ENCODE measurements around the gene SLC2A4. TPM values are rescaled to one million over a fixed set of nuclear protein-coding genes. Genes with fewer than 3 reads are reported as not detected.

Gene SLC2A4
- under 0.01 and 0.13 TPM in 2 replicates for total RNA-seq

DNA sequence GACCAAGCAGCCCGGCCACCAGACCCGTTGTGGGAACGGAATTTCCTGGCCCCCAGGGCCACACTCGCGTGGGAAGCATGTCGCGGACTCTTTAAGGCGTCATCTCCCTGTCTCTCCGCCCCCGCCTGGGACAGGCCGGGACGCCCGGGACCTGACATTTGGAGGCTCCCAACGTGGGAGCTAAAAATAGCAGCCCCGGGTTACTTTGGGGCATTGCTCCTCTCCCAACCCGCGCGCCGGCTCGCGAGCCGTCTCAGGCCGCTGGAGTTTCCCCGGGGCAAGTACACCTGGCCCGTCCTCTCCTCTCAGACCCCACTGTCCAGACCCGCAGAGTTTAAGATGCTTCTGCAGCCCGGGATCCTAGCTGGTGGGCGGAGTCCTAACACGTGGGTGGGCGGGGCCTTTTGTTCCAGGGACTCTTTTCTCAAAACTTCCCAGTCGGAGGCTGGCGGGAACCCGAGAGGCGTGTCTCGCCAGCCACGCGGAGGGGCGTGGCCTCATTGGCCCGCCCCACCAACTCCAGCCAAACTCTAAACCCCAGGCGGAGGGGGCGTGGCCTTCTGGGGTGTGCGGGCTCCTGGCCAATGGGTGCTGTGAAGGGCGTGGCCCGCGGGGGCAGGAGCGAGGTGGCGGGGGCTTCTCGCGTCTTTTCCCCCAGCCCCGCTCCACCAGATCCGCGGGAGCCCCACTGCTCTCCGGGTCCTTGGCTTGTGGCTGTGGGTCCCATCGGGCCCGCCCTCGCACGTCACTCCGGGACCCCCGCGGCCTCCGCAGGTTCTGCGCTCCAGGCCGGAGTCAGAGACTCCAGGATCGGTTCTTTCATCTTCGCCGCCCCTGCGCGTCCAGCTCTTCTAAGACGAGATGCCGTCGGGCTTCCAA lies at the start of gene SLC2A4:
Gene SLC2A4 (plus strand): TSS at position 645 of the 879 bp plus-strand sequence. CDS start 217 bp downstream, at position 862.
- TF ChIP-seq, protein P1, sequence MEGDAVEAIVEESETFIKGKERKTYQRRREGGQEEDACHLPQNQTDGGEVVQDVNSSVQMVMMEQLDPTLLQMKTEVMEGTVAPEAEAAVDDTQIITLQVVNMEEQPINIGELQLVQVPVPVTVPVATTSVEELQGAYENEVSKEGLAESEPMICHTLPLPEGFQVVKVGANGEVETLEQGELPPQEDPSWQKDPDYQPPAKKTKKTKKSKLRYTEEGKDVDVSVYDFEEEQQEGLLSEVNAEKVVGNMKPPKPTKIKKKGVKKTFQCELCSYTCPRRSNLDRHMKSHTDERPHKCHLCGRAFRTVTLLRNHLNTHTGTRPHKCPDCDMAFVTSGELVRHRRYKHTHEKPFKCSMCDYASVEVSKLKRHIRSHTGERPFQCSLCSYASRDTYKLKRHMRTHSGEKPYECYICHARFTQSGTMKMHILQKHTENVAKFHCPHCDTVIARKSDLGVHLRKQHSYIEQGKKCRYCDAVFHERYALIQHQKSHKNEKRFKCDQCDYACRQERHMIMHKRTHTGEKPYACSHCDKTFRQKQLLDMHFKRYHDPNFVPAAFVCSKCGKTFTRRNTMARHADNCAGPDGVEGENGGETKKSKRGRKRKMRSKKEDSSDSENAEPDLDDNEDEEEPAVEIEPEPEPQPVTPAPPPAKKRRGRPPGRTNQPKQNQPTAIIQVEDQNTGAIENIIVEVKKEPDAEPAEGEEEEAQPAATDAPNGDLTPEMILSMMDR (IDR thresholded peaks at IDR 0.05; ENCODE audit: insufficient read depth, low read length, severe bottlenecking), result no peak
- FAIRE-seq (no peak), DNase-seq (ENCODE audit: low read depth) (peak; percentile 90)
- no peaks in the 10 kb centered on the region for H3K36me3 ChIP-seq (ENCODE audit: control insufficient read depth, insufficient read depth, low read length)
- peaks cover 5% of the 10 kb centered on the region for H3K27me3 ChIP-seq (ENCODE audit: control insufficient read depth, insufficient read depth, low read length)
- H3K4me3 ChIP-seq (ENCODE audit: low read depth, low read length), result peak within 1 kb of the TSS; percentile 39

DNA sequence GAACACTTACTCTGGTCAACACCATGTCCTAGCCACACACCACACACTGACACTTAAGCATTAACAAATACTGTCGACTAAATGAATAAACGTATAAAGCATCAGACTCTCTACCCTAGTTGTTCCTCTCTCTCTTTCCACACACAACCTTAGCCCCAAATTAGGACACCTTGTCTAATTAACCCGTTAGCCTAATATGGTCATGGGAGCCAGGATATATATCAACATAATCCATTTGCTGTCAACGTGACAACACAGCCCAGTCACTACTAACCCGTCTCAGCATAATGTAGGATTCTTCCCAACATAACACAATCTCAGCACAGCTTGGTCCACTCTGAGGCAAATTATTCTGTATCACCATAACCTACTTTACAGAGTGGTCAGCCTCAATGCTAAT lies 49.4 kb upstream of the SLC2A4 start:
- Histone ChIP-seq H3K27me3 (ENCODE audit: control insufficient read depth, insufficient read depth, low read length) (no peaks in the 10 kb centered on the region), H3K36me3 (ENCODE audit: control insufficient read depth, insufficient read depth, low read length) (peaks cover 24% of the 10 kb centered on the region), H3K4me3 (ENCODE audit: low read depth, low read length) (no peak overlapping the region)
- FAIRE-seq, result no peak
- TF ChIP-seq, protein P1 (IDR thresholded peaks at IDR 0.05; ENCODE audit: insufficient read depth, low read length, severe bottlenecking), result no peak
- DNase-seq (ENCODE audit: low read depth), result no peak

DNA sequence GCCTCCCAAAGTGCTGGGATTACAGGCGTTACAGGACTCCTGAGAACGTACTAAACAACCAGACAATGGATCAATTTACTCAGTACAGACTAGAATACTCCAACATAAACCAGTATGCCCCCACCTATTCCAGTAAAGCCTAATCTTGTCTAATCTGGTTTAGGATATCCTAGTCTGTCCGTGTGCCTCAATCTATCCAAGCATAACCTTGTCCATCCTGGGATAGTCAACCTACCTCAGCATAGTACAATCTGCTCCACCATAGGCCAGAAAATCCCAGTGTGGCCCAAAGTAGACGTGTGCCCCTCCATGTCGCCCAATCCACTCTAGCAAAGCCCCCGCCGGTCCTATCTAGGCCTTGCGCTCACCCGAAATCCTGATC lies 47.8 kb upstream of the SLC2A4 start:
- H3K27me3 ChIP-seq (ENCODE audit: control insufficient read depth, insufficient read depth, low read length), result no peaks in the 10 kb centered on the region
- no peak for FAIRE-seq

DNA sequence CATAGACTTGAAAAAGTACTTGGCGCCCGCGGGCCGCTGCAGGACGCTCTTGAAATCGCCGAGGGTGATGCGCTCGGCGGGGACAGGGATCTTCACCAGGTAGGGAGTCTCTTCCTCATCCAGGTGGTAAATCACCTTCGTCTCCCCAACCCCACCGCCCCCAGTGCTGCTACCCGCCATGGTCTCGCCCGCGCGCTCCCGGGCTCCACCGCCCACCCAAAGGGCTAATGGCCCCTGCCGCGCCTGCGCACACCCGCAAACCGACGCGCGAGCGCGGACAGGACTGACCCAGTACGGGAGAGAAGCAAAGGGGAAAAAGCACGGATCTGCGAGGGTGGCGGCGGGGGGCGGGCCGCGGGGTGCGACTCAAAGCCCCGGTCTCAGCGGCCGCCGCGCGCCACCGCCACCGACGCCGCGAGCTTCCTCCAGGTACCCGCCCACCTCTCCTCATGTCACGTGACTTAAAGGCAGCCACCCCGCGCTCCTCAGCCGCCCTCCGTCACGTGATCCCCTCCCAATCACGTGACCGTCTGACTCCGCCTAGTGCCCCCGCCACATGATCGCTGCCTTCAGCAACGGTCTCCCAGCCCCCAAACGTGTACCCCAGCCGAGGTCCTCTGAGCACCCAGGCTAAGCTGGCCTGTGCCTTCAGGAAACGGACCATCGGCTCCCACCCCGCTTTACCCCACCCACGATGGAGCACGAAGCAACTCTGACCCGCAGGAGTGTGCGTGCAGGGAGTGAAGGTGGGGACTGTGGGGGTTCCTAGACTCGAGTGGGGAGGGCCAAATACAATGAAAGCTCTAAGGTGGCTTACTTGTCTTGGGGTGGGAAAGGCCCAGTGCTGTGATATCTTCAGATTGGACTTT lies 47.2 kb upstream of the SLC2A4 start, which contains the start of gene DVL2:
Gene DVL2 (minus strand): TSS at position 435 of the 869 bp plus-strand sequence. CDS start 255 bp downstream, at position 180.
- FAIRE-seq (no peak), DNase-seq (ENCODE audit: low read depth) (peak; percentile 83)
- Histone ChIP-seq H3K4me3 (ENCODE audit: low read depth, low read length) (peak within 1 kb of the TSS; percentile 85), H3K36me3 (ENCODE audit: control insufficient read depth, insufficient read depth, low read length) (peaks cover 16% of the 10 kb centered on the region), H3K27me3 (ENCODE audit: control insufficient read depth, insufficient read depth, low read length) (no peaks in the 10 kb centered on the region)
- TF ChIP-seq, protein P1 (IDR thresholded peaks at IDR 0.05; ENCODE audit: insufficient read depth, low read length, severe bottlenecking), result no peak

More for the DNA sequence above, 47.8 kb upstream of the SLC2A4 start:
- TF ChIP-seq, protein P1 (IDR thresholded peaks at IDR 0.05; ENCODE audit: insufficient read depth, low read length, severe bottlenecking), result no peak
- Histone ChIP-seq H3K4me3 (ENCODE audit: low read depth, low read length) (peak overlapping the region; percentile 85), H3K36me3 (ENCODE audit: control insufficient read depth, insufficient read depth, low read length) (peaks cover 19% of the 10 kb centered on the region)
- peak; percentile 27 for DNase-seq (ENCODE audit: low read depth)

DNA sequence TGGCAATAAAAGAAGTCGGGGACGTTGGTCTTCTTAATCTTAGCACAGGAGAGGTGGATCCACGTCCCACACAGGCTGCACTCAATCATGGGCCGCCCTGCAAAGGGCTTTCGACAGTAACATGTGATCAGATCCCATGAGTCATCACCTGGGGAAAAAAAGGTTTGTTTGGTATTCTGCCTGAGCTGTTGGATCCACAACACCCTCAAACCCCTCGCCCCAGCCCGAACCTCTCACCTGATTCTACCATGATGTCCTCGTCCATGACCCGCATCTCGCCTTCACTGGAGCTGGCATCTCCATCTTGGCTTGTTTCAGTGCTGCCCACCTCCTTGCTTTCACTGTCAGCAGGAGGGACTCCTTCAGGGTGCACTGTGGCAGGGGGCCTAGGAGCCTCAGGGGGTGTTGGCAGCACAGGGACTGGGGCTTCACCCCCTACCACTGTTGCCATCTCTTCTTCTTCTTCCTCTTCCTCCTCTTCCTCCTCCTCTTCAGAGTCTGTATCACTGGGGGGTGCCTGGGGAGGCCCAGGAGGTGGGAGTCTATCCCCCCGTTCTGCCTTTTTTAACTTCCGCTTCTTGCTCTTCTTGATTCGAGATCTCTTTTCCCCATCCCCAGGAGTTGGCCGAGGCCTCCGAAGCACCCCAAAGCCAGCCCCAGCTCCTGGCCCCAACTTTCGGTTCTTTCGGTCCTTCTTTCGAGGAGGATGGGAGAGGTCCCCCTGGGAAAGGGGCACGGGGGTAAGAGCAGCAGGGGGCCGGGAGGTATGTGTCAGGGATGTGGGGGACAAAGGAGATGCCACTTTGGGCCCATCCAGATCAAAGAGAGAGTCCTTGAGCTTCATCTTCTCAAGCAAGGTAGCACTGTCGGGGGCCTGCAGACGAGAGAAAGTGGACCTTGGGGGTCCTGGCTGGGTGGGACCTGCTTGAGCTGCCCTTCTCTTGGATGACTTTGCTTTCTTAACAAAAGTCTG lies 45.5 kb upstream of the SLC2A4 start:
- H3K27me3 ChIP-seq (ENCODE audit: control insufficient read depth, insufficient read depth, low read length), result no peaks in the 10 kb centered on the region
- H3K4me3 ChIP-seq (ENCODE audit: low read depth, low read length), result no peak overlapping the region
- DNase-seq (ENCODE audit: low read depth), result peak; percentile 55
- FAIRE-seq, result no peak
- H3K36me3 ChIP-seq (ENCODE audit: control insufficient read depth, insufficient read depth, low read length), result peaks cover 15% of the 10 kb centered on the region
- TF ChIP-seq, protein P1 (IDR thresholded peaks at IDR 0.05; ENCODE audit: insufficient read depth, low read length, severe bottlenecking), result no peak

All from bronchial epithelial cell (primary cell).